PFSK-1 (cell line): ENCODE results near the gene GOLIM4. TPM values are rescaled to one million over a fixed set of nuclear protein-coding genes. Genes with fewer than 3 reads are reported as not detected.

Experiments used
- FOXP2 ChIP-seq: optimal IDR thresholded peaks from 2 replicates; pipeline ENCODE3; 2011; ENCODE audit warnings: borderline replicate concordance, control low read depth, inconsistent platforms; ENCODE audit not compliant: insufficient read depth; ENCODE audit errors: extremely low read length, extremely low read depth
- POLR2AphosphoS5 ChIP-seq: IDR thresholded peaks from 2 replicates; pipeline ENCODE4 v1.6.1; 2012; ENCODE audit warnings: low read depth, mild to moderate bottlenecking, control low read depth, low read length, moderate library complexity
- SIN3A ChIP-seq: IDR thresholded peaks from 2 replicates; pipeline ENCODE4 v1.6.1; 2012; ENCODE audit warnings: mild to moderate bottlenecking, low read length, moderate library complexity, borderline replicate concordance; ENCODE audit not compliant: insufficient read depth
- TAF1 ChIP-seq: IDR thresholded peaks from 2 replicates; pipeline ENCODE4 v1.6.1; 2012; ENCODE audit warnings: low read length, control low read depth, borderline replicate concordance; ENCODE audit not compliant: insufficient read depth
- polyA plus RNA-seq: library from polyadenylated mRNA; unstranded; fragments of >200 nt; gene quantifications from one replicate; pipeline ENCODE4 v1.2.1, GENCODE V29; 2012; ENCODE audit warnings: low read depth, missing spikeins; ENCODE audit not compliant: insufficient read length
- TF ChIP-seq, protein P1 (sequence below), 2 experiments: IDR thresholded peaks; 2 replicates each; pipeline versions ENCODE4 v1.6.1 to v1.8.0; 2011 to 2012; ENCODE audit warnings: low read depth in 2 of 2, low read length in 2 of 2, control low read depth in 1 of 2, inconsistent platforms in 1 of 2, mild to moderate bottlenecking in 1 of 2, moderate library complexity in 1 of 2; ENCODE audit not compliant: insufficient read depth in 1 of 2

GOLIM4 gene, protein sequence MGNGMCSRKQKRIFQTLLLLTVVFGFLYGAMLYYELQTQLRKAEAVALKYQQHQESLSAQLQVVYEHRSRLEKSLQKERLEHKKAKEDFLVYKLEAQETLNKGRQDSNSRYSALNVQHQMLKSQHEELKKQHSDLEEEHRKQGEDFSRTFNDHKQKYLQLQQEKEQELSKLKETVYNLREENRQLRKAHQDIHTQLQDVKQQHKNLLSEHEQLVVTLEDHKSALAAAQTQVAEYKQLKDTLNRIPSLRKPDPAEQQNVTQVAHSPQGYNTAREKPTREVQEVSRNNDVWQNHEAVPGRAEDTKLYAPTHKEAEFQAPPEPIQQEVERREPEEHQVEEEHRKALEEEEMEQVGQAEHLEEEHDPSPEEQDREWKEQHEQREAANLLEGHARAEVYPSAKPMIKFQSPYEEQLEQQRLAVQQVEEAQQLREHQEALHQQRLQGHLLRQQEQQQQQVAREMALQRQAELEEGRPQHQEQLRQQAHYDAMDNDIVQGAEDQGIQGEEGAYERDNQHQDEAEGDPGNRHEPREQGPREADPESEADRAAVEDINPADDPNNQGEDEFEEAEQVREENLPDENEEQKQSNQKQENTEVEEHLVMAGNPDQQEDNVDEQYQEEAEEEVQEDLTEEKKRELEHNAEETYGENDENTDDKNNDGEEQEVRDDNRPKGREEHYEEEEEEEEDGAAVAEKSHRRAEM
- 20.6 TPM for polyA plus RNA-seq

DNA sequence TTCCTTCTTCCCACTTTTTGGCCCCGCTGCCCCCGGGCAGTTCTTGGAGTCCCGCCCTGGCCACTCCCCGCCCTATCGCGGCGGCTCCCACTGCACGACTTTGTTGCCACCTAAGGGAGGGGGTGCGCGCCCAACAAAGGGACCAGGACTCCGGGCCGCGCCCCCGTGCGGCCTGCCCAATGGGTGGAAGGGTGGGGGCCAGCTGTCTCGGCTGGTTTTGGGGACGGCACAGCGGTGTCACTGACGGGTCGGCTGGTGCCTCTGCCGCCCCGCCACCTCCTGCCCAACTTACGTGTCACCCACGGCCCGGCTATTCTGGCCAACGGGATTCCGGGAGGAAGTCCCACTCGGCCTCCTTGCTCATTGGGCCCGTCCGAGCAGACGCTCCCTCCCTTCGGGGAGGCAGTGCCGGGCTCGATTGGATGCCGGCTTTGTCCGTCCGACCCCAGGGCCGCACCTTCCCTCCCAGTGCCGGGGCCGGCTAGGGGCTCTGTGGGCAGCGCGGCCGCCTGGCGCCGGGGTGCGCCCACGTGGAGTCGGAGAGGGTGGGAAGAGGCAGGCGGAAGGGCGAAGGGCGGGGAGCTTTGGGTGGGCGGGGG is at the start of gene GOLIM4:
Gene GOLIM4, minus strand, starts transcription at position 314 of the 599 bp plus-strand sequence. CDS start 639 bp downstream, outside the sequence.
- TF ChIP-seq POLR2AphosphoS5 (no peak; the same call in 1 of the 2 replicates), TAF1 (no peak), SIN3A (0 out of 2 replicates have a peak, but pooled peaks have one; percentile 41), FOXP2 (peak; percentile 54)
- TF ChIP-seq, protein P1, sequence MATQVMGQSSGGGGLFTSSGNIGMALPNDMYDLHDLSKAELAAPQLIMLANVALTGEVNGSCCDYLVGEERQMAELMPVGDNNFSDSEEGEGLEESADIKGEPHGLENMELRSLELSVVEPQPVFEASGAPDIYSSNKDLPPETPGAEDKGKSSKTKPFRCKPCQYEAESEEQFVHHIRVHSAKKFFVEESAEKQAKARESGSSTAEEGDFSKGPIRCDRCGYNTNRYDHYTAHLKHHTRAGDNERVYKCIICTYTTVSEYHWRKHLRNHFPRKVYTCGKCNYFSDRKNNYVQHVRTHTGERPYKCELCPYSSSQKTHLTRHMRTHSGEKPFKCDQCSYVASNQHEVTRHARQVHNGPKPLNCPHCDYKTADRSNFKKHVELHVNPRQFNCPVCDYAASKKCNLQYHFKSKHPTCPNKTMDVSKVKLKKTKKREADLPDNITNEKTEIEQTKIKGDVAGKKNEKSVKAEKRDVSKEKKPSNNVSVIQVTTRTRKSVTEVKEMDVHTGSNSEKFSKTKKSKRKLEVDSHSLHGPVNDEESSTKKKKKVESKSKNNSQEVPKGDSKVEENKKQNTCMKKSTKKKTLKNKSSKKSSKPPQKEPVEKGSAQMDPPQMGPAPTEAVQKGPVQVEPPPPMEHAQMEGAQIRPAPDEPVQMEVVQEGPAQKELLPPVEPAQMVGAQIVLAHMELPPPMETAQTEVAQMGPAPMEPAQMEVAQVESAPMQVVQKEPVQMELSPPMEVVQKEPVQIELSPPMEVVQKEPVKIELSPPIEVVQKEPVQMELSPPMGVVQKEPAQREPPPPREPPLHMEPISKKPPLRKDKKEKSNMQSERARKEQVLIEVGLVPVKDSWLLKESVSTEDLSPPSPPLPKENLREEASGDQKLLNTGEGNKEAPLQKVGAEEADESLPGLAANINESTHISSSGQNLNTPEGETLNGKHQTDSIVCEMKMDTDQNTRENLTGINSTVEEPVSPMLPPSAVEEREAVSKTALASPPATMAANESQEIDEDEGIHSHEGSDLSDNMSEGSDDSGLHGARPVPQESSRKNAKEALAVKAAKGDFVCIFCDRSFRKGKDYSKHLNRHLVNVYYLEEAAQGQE (IDR thresholded peaks at IDR 0.05; ENCODE audit: insufficient read depth in 1 of 2, low read depth in 2 of 2, low read length in 2 of 2): no peak

DNA sequence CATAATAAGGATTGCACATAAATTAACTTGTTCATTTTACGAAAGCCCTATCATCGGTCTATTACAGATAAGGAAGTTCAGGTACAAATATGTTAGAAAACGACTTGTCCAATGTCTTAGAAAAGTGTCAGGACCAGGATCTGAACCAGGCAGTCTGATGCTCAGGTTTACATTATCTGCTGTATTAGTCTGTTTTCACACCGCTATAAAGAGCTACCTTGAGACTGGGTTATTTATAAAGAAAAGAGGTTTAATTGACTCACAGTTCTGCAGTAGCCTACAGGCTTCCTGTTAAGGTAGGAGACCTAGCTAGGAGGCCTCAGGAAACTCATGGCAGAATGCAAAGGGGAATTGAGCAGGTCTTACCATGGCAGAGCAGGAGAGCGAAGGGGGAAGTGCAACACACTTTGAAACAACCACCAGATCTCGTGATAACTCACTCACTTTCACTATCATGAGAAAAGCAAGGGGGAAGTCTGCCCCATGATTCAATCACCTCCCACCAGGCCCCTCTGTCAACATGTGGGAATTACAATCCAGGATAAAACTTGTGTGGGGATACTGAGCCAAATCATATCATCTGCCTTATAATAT is 45.8 kb upstream of the GOLIM4 start:
- TF ChIP-seq POLR2AphosphoS5 (no peak), SIN3A (no peak), TAF1 (no peak), FOXP2 (no peak)
- TF ChIP-seq, protein P1 (IDR thresholded peaks at IDR 0.05; ENCODE audit: insufficient read depth in 1 of 2, low read depth in 2 of 2, low read length in 2 of 2): no peak

DNA sequence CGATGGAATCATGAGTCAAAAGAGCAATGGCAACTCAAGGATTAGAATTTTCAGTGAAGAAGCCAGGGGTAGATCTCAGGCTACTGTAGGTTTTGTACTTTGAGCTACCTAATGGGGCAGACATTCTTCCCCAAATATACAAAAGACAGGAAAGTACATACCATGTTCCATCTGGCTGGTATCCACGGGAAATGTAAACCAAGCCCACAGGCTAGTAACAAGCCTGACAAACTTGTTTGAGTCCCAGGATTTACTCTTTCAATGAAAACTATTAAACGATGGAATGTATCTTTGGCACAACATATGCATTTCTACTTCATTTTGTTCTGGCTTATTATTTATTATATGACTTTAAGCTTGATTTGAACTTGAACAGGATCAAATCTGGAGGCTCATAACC is 44.2 kb upstream of the GOLIM4 start:
- no peak for TF ChIP-seq SIN3A
- TF ChIP-seq FOXP2: no peak
- TF ChIP-seq, protein P1 (IDR thresholded peaks at IDR 0.05; ENCODE audit: insufficient read depth in 1 of 2, low read depth in 2 of 2, low read length in 2 of 2): no peak
- TF ChIP-seq TAF1: no peak
- no peak for TF ChIP-seq POLR2AphosphoS5

DNA sequence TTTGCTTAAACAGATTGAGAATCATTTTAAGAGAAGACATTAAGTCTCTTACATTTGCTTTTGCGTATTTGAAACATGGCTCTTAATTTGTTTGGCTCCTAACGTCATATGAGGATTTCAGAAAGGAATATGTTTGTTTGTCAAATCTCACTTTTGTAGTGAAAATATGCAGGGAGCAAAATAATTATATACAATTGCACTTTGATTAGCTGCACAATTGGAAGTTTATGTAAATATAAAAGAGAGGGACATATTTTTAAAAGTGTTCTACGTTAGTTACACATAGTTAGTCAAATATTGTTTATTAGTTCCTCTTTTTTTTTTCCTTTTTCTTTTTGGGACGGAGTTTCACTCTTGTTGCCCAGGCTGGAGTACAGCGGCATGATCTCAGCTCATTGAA is 42.7 kb upstream of the GOLIM4 start:
- TF ChIP-seq, protein P1 (IDR thresholded peaks at IDR 0.05; ENCODE audit: insufficient read depth in 1 of 2, low read depth in 2 of 2, low read length in 2 of 2): no peak
- no peak for TF ChIP-seq FOXP2
